NCI-H345 treated with DMSO at 0.1 percent for 48 hours (cell line): Measurements from ENCODE around the gene HBE1.

ENCODE experiments used
- DNase-seq: peaks from one replicate; lab custom pipeline; 2025; ENCODE audit not compliant: unreplicated experiment; lab: John Stamatoyannopoulos, UW

Gene HBE1

GRCh38 chr11:5234381-5234834 is 35.3 kb downstream of the HBE1 start, which contains the start of gene HBD:
TSS of gene HBD (minus strand) at chr11:5234483. CDS start at chr11:5234433, 50 bp downstream.
- DNase-seq, result no peak

GRCh38 chr11:5233307-5233706 is 36.4 kb downstream of the HBE1 start:
- no peak for DNase-seq

GRCh38 chr11:5232821-5233220 is 36.9 kb downstream of the HBE1 start:
- DNase-seq, result no peak

GRCh38 chr11:5232176-5232575 is 37.6 kb downstream of the HBE1 start:
- DNase-seq, result no peak

- DNase-seq, result no peak
These were observed 38.6 kb downstream of the HBE1 start for GRCh38 chr11:5231111-5231510.

GRCh38 chr11:5230266-5230665 is 39.5 kb downstream of the HBE1 start:
- no peak for DNase-seq

- DNase-seq, result no peak
These were observed 39.9 kb downstream of the HBE1 start for GRCh38 chr11:5229796-5230195.

GRCh38 chr11:5229356-5229755 is 40.4 kb downstream of the HBE1 start:
- no peak for DNase-seq

GRCh38 chr11:5228124-5228523 is 41.6 kb downstream of the HBE1 start:
- DNase-seq, result no peak

- DNase-seq, result no peak
These were observed 42.1 kb downstream of the HBE1 start for GRCh38 chr11:5227681-5228080.

GRCh38 chr11:5226732-5227310 is 42.9 kb downstream of the HBE1 start, which contains the start of gene HBB:
TSS of gene HBB (minus strand) at chr11:5227071. CDS start at chr11:5227021, 50 bp downstream.
- peak; percentile 82 for DNase-seq

GRCh38 chr11:5225480-5225871 is 44.3 kb downstream of the HBE1 start:
- DNase-seq, result no peak

- DNase-seq, result no peak
These were observed 44.9 kb downstream of the HBE1 start for GRCh38 chr11:5224538-5225479.

GRCh38 chr11:5223686-5224085 is 46.1 kb downstream of the HBE1 start:
- no peak for DNase-seq

- DNase-seq, result no peak
These were observed 46.6 kb downstream of the HBE1 start for GRCh38 chr11:5223146-5223545.
